Measurements from ENCODE around the gene SUN5.

Gene SUN5

DNA sequence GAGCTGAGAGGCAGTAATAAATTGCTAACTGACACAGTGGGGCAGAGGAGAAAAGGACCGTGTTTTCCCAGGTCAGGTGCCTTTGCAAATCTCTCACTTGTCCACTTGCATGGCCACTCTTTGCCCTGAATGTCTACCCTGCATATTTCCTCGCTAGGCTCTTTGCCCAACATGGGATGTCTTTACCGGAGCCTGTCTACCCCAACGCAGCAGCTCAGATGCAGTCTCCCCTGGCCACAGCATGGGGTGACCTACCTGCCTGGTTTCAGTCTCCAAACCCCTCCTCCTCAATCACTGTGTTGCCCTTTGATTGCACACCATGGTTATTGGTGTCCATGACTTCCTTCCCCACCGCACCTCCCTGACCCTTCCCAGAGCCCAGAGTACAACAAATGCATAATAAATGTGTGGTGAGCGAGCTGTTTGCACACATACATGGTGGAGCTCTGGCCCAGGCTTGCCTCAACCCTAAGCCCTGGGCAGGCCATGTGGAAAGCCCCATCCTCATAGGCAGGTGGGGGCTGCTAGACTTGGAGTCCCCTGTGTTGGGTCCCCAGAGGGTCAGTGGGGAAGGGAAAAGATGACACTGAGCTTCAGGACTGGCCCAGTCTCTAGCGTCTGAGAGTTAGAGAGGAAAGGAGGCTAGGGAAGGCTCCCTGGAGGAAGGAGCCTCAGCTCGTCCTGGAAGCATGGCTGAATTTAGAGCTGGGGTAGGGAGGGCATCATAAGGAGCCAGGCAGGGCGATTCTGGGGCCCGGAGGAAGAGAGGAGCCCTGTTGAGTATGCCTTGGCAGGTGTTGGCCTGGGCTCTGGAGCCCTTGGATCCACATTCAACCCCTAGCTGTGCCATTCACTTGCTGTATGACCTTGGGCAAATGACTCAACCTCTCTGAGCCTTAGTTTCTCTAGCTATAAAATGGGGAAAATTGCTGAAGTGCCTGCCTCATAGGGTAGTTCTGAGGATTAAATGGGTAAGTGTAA lies 22.8 kb upstream of the SUN5 start:
- DNase-seq, result no peak

DNA sequence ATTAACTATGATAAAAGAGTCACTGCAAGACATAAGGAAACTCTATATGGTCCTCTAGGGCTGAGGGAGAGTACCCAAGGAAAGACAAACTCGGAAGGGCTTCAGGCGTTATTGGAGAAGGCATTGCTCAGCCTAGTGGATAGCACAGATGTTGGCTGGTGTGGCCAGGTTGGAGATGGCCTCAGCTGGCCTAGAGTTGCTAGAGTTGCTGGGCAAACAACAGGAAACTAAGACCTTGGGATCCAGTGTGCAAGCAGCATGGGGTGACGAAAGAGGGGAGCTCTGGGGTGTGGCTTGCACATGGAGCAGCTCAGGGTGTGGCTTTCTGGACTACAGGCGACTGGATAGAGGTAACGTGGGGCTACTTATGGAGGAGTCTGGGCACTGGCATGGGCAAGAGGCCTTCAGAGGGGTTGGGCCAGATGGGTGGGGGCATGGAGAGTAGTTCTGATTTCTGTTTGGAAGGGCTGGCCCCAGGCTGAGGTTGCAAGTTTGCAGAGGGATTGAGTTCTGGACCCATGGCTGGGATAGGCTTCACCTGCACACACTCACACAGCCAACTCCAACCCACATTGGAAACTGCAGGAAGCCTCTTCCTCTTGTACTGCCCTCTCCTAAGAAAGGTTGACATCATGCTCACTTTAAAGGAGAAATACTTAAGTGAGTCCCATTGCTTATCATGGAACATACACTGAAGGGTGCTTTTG lies 22.0 kb upstream of the SUN5 start:
- no peak for DNase-seq

DNA sequence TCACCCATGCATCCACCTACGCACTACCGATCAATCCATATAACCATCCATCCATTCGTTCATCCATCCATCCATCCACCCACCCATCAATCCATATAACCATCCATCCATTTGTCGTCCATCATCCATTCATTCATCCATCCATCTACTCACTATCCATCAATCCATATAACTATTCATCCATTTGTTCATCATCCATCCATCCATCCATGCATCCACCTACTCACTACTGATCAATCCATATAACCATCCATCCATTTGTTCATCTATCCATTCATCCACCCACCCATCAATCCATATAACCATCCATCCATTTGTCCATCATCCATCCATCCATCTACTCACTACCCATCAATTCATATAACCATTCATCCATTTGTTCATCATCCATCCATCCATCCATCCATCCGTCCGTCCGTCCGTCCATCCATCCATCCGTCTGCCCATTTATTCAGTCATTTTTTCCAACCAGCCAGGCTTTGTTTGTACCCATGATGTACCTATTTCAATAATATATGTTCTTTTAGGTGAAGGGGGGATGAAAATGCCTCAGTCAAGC lies 21.2 kb upstream of the SUN5 start:
- no peak for DNase-seq

DNA sequence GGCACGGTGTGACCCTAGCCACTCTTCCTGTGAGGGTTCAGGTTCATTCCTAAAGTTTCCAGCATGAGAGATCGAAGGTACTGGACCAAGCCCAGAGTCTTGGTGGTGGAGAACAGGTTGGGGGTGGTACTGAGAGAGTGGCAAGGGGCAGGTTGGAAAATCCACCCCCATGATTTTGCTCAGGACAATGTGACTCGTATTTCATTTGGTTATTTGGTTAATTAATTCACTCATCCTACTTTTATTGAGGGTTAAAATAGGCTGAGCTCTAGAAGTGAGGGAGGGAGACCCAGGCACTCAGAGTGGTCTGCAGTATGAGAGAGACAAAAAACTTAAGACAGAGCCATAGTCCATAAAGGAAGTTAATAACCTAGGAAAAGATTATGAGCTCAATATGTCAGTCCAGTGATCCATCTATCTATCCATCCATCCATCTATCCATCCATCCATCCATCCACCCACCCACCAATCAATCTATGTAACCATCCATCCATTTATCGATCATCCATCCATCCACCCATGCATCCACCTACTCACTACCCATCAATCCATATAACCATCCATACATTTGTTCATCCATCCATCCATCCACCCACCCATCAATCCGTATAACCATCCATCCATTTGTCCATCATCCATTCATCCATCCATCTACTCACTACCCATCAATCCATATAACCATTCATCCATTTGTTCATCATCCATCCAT lies 20.5 kb upstream of the SUN5 start:
- no peak for DNase-seq

DNA sequence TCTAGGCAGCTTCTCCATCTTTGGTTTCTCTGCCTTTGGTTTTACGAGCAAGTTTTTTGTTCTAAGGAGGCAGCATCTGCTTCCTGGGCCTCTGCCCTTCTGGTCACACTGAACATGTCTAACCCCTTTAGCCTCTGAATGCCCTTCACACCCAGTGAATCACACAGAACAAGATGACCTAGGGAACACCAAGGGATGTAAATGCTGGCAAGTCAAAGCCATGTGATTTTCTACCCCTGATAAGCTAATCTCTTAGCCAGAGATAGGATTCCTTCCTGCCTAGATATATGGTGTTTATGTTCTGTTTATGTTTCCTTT lies 20.0 kb upstream of the SUN5 start:
- DNase-seq, result no peak

DNA sequence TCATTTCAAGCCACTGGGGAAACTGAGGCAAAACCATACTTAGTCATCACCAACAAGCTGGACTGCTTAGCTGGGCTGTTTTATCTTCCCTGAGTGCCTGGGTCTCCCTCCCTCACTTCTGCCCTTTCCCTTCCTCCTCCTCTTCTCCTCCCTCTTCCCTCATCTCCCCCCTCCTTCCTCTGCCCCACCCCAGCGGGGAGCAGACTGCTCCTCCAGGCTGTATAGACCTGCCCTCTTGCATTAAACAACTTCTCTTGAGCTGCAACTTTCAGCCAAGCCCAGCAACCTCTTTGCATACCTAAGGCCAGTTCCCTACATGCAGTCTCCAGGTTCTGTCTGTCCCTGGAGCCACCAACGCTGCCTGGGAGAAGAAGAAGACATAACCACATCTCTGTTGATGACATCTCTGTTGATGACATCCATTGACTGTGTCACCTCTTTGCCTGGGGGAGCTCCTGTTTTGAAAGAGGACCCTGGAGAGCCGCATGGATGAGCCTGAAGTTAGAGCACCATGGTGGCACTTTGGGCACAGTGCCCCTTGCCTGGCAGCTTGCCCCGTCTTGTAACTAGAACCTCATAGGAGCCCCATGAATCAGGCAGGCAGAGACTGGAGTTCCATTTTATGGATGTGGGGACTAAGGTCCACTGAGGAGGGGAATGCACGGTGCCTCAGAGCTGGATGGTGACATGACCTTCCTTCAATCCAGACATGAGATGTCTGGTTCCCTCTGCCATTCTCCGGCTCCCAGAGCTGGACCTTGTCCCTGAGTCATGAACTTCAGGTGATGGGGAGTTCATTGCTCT lies 19.4 kb upstream of the SUN5 start:
- DNase-seq, result no peak

DNA sequence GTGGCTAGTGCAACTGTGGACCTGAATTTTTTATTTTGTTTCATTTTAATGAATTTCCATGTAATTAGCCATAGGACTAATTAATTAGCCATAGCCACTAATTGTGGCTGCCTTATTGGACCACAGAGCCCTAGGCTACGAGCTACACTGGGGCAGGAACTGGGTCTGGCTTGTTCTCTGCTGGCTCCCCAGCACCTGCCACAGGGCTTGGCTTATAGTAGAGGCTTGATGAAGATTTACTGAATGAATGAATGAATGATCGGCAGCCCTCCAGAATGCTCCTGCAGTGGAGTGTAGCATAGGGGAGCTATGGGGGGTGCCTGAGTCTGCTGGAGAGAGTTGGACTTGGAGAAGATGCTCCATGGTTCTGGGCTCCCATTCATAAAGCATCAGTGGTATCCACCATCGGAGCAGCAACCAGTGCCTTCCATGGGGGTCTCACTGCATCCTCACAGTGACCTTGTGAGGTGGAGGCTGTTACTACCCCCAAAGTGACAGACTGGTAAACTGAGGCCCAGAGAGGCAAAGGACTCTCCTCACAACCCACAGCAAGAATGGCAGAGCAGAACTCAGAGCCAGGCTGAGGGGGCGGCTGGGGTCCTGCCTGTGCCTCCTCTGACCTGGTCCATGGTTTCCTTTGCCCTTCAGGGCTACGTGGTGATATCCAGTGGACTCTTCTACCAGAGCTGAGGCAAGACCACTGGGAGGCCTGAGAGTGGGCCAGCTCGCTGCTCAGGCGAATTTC lies 18.6 kb upstream of the SUN5 start:
- no peak for DNase-seq

DNA sequence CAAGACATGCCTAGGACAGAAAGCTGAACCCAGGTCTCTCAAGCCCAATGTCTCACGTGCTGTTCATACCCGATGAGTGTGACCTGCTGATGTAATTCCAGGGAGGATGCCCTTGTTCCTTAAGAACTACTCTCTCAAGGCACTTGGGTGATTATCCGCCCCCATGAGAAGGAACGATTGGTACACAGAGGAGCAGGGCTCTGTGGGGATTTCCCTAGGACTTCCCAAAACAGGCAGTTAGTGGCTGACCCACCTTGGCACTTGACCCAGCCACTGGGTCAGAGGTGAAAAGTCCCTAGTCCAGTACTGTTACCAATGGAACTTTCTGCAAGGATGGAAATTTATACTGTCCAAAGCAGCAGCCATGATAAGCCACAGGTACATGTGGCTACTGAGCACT lies 18.1 kb upstream of the SUN5 start:
- DNase-seq, result no peak

DNA sequence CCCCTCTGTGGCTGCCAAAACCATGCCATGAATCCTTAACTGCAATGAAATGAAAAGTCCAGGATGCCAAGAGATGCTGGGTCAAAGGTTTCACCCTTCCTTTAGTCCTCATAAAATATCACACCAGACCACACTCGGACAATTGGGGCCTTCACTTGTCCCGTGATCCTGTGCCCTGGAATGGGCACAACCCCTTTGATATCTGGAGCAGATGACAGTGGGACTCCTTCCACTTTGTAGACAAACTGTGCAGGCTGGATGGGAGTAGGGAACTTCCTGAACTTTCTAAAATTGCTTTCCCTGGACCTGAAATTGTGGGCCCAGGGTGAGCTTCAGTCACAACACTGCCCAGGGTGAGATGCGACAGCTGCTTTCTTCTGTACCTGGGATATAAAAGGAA lies 17.6 kb upstream of the SUN5 start:
- DNase-seq, result no peak

DNA sequence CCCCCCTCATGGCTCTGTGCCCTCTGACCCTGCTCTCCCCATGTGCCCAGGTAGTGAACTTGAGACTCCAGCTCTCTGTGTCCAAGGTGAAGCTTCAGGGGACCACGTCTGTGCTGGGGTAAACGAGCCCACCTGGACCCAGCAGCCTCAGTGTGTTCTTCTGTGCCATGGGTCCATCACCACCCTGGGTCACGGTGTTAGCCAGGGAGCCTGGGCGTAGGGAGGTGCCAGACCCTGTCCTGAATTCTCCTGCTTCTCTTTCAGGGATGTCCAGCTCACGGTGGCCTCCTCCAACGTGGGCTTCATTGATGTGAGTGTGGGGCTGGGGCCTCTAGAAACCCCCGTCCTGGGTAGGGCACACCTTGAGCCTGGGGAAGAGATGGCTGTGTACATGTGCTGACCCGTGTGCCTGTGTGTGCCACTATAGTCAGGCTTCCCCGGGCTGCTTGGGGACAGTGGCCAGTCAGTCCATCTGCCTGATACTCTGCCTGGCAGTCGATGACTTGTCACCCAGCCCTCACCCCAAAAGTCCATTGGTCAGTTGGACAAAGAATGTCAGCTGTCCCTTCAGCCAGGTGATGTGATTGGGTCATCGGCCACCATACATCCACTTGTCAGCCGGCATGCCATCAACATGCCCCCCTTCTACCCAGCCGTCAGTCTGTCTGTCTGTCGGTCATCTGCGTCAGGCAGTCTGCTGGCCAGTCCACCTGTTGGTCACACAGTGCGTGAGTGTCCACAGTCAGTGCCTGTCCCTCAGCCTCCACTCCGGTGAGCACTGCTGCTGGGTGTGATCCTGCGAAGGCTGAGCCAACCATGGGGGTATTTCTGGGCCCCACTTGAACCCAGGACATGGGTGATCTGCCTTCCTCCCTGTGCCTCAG lies 16.3 kb upstream of the SUN5 start:
- DNase-seq, result no peak

DNA sequence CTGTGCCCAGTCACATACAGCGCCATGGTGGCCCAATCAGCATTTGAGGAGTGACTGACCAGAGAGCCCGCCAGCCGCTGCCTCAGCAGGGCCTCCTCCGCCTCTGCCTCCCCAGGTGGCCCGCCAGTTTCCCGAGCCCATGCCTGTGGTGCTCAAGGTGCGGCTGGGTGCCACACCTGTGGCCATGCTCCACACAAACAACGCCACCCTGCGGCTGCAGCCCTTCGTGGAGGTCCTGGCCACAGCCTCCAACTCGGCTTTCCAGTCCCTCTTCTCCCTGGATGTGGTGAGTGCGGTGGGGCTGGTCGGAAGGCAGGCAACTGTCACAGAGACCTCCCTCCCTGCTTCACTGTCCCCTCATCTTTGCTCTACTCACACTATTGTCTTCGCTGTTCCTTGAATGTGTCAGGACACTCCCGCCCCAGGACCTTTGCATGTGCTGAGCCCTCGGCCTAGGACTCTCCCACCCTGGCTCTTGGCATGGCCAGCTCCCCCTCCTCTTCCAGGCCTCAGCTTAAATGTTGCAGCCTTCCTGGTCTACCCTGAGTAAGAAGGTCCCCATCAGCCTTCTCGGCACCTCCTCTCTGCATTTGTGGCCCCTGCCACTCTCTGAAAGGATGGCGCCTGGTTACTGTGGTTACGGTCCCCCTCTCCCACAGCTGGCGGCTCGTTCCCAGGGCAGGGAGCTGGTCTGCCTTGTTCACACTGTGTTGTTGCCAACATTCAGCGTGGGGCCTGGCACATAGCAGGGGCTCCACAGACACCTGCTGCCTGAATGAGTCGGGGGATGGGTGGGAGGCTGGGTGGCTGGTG lies 15.4 kb upstream of the SUN5 start:
- DNase-seq, result no peak

DNA sequence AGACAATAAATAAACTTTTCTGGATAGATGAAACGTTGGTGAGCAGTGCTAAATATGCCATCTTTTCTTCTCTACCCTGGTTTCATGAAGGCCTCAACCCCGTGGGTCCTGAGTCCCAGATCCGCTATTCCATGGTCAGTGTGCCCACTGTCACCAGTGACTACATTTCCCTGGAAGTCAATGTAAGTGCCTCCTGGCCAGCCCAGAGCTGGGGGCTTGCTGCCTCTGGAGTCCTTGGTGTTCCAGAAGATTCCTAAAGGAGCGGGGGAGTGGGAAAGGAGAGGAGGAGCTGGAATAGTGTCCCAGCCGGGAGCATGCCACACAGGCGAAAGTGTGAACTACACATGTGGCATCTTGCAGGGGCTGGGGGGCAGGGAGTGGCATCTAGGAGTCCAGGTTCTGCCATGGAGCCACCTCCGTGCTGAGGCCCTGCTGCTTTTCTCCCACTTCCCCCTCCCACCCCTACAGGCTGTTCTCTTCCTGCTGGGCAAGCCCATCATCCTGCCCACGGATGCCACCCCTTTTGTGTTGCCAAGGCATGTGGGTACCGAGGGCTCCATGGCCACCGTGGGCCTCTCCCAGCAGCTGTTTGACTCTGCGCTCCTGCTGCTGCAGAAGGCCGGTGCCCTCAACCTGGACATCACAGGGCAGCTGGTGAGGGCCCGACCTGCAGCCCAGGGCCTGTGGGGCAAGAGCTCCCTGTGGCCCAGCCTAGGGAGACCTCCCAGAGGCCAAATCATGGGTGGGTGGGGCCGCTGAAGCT lies 14.1 kb upstream of the SUN5 start:
- DNase-seq, result no peak

DNA sequence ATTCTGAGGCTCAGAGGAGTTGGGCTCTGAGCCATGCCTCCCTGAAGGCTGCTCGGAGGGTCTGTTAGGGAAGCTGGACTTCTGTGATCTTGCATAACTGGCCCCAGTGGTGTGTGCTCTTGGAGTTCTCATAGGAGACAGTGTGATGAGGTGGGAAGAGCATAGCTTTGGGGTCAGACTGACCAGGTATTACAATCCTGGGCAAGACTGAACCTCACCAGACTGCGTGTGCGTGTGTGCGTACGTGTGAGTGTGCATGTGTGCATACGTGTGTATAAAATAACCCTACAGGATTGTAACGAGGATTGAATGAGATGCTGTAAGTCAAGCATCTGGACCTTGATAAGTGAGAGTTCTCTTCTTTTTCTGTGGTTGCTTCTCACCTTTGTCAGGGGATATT lies 13.3 kb upstream of the SUN5 start:
- DNase-seq, result no peak

DNA sequence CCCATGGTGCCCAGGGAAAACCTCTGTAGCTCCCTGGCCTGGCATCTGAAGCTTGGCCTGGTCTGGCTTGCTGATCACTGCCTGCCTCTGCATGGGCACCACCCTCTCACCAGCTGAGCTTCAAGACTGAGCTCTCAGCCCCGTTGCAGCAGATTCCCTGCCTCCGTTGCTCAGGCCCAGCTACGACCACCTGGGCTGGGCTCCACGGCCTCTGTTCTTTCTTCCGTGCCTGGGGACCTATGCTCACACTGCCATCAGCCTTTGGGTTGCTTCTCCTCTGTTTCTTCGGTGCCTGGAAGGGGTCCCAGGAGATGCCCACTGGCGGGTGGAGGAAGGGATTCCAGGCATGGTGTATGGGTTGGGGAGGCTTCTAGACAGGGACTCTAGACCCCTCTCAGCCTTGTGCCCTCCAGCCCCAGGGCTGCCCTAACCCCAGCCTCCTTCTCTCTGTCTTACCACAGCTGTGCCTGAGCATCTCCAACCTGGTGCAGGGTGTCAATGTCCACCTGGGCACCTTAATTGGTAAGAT lies 12.4 kb upstream of the SUN5 start:
- DNase-seq, result no peak

DNA sequence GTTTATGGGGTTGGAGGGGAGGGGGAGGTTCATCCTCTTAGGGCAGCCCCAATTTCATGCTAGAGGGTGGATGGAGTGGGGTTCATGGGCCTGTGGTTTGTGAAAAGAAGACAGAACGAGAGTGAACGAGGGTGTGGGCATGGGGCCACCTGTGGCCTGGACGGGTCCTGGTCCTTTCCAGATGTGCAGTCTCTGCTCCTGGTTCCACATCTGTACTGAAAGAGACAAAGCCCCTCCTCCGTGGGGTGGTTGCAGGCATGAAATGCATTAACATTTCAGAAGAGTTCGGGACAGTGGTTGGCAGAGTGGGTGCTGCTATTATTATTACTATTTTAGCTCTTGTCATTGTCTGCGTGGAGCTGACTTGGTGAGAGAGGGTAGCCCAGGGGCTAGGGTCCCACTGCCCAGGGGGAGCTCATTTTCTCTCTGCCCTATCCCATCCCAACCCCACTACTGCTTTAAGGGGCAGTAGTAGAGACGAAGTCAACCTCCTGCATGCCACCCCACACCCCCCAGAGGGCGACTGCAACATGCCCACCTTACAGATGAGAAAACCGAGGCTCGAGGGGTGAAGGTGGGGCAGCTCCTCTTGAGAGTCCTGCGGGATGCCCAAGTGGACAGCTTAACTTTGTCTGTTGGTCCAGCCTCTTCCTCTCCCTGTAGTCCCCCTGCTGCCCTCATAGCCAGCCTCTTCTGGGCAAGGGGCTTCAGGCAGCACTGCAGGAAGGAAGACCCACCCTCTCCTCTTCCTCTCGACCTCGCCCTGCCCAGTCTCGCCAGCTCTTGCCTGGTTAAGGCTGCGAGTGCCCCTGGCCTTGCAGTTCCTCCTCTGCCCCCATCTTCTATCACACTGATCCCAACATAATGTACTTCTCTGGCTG lies 11.7 kb upstream of the SUN5 start:
- no peak for DNase-seq

DNA sequence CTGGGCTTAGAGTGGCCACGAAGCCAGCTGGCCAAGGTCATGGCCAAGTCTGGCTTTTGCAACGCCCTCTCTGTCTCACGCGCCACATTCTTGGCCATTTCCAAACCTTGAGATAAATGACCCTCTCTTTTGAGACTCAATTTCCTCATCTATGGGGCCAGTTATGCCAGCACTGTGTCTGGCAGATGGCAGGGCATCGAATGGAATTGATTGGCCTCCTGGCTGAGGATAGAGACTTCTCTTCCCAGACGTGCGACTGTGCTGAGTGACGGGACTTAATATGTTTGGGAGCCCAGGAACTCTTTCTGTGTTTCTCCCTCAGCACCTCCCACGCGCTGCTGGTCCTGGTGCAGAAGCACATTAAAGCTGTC lies 10.9 kb upstream of the SUN5 start:
- DNase-seq, result no peak

DNA sequence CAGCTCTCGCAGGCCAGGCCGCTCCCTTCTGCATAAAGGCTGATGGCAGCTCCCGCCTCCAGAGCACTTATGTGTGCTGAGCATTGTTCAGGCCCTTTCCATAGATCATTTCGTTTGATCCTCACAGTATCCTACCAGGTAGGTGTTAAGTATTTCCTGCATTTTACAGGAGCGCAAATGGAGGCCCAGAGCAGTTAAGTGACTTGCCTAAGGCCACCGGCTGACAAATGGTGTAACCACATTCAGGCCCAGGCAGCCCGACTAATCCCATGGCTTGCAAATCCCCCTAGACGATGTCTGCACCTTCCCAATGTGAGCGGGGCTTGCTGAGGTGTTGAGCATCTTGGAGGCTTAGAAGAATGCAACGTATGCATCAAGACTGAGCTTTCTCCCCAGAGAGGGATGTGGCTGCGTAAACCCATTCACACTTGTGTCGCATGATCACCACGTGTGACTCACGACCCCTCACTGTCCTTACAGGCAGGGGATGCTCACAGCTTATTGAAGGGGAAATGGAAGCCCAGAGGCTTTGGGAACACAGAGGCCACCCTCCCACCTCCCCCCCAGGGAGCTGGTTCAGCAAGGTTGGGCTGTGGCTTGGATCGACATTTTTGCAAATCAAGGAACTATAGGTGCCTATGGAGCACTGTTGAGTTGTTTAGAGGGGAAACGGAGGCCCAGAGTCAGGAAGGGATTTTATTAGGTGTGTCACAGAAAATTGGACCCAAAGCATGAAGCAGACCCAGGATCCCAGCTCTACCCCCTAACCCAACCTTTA lies 10.3 kb upstream of the SUN5 start:
- no peak for DNase-seq
